Osteocyte (in vitro differentiated cells): ENCODE data around the gene ETS1. TPM values are rescaled to one million over a fixed set of nuclear protein-coding genes. Genes with fewer than 3 reads are reported as not detected.

ENCODE experiments used
- DNase-seq: peaks from one replicate; pipeline ENCODE4 v3.0.0; 2021; ENCODE audit warnings: mixed read lengths; ENCODE audit not compliant: unreplicated experiment; ENCODE audit errors: extremely low spot score
- H3K27ac Mint-ChIP-seq: one replicate; pipeline ENCODE4 v1.8.0; 2021; ENCODE audit warnings: mild to moderate bottlenecking, mixed read lengths; ENCODE audit not compliant: unreplicated experiment
- H3K27me3 Mint-ChIP-seq: one replicate; pipeline ENCODE4 v1.8.0; 2021; ENCODE audit warnings: mixed read lengths; ENCODE audit not compliant: unreplicated experiment
- H3K36me3 Mint-ChIP-seq: one replicate; pipeline ENCODE4 v1.8.0; 2021; ENCODE audit warnings: mixed read lengths; ENCODE audit not compliant: unreplicated experiment
- H3K4me1 Mint-ChIP-seq: one replicate; pipeline ENCODE4 v1.8.0; 2021; ENCODE audit warnings: mixed read lengths; ENCODE audit not compliant: unreplicated experiment
- H3K4me3 Mint-ChIP-seq: one replicate; pipeline ENCODE4 v1.8.0; 2021; ENCODE audit warnings: mild to moderate bottlenecking, moderate library complexity, mixed read lengths; ENCODE audit not compliant: unreplicated experiment
- H3K9me3 Mint-ChIP-seq: one replicate; pipeline ENCODE4 v1.8.0; 2021; ENCODE audit warnings: mixed read lengths; ENCODE audit not compliant: unreplicated experiment
- total RNA-seq: library from RNA; stranded (reverse); gene quantifications from 2 replicates; pipeline ENCODE4 v1.2.1, GENCODE V29; 2021
- TF ChIP-seq, protein P1 (sequence below): fragments of 200-600 bp; sonication (generic); IDR thresholded peaks from 2 replicates; pipeline ENCODE4 v1.5.0; 2021; ENCODE audit warnings: antibody characterized with exemption, mild to moderate bottlenecking, moderate library complexity

Gene ETS1
- total RNA-seq, 1 donor from 2014 or later: 77.9 TPM

DNA sequence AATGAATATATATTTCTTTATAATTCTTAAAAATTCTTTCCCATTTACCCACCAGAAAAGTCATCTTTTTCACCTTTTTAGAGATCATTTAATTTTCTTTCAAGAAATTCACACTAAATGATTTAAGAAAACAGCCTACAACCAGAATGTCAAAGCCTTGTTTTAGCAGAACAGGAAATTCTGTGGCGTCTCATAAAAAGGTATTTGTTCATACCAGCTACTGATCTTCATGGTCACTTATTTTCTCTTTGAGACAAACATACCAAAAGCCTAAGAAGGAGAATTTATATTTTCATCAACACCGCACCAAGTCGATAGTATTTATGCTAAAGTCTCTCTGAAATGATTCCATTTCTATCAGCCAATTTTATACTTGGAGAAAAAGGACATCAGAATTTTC lies 105.3 kb downstream of the ETS1 start:
- Mint-ChIP-seq H3K36me3 (peaks cover 73% of the 10 kb centered on the region), H3K27me3 (no peaks in the 10 kb centered on the region), H3K9me3 (no peaks in the 10 kb centered on the region), H3K4me3 (no peak overlapping the region), H3K4me1 (peaks cover 57% of the 10 kb centered on the region), H3K27ac (peak overlapping the region; percentile 83)
- DNase-seq: no peak
- TF ChIP-seq, protein P1, sequence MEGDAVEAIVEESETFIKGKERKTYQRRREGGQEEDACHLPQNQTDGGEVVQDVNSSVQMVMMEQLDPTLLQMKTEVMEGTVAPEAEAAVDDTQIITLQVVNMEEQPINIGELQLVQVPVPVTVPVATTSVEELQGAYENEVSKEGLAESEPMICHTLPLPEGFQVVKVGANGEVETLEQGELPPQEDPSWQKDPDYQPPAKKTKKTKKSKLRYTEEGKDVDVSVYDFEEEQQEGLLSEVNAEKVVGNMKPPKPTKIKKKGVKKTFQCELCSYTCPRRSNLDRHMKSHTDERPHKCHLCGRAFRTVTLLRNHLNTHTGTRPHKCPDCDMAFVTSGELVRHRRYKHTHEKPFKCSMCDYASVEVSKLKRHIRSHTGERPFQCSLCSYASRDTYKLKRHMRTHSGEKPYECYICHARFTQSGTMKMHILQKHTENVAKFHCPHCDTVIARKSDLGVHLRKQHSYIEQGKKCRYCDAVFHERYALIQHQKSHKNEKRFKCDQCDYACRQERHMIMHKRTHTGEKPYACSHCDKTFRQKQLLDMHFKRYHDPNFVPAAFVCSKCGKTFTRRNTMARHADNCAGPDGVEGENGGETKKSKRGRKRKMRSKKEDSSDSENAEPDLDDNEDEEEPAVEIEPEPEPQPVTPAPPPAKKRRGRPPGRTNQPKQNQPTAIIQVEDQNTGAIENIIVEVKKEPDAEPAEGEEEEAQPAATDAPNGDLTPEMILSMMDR: no peak

DNA sequence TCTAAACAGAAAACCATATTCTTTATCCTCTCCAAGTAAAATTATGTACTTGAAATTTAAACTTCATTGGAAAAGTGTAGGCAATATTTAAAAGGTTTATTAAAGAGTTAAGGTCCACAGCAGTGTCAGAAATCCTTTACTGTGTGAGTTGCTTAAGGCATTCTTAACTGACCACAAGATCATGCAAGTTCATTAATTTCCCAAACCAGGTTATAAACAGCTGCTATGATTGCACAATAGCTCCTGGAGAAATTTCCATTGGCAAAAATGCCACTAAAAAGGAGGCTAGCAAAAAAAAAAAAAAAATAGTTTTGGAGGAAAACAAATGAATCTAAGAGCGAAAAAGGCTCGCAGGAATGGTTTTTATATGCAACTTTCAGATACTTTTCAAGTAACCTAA lies 106.2 kb downstream of the ETS1 start:
- Mint-ChIP-seq H3K27me3 (no peaks in the 10 kb centered on the region), H3K4me3 (no peak overlapping the region), H3K27ac (peak overlapping the region; percentile 83), H3K4me1 (peaks cover 57% of the 10 kb centered on the region), H3K9me3 (no peaks in the 10 kb centered on the region), H3K36me3 (peaks cover 75% of the 10 kb centered on the region)
- no peak for DNase-seq
- TF ChIP-seq, protein P1: no peak

DNA sequence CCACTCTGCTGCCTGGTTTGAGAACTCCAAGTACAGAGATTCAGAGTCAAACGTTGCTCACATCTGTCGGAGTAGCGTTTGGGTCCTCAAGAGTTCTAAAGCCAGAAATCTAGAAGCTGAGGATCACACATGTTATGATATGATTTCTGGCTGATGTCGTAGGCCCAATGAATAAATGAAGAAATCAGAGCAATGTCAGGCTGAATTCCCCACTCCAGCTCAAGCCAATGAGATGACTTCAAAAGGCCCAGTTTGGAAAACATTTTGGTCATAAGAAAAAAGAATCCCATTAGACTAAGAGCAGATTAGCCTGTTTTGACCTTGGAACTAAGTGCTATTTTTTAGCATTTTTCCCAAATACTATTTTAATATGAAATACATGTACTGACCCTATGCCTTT lies 106.7 kb downstream of the ETS1 start:
- Mint-ChIP-seq H3K27me3 (no peaks in the 10 kb centered on the region), H3K36me3 (peaks cover 75% of the 10 kb centered on the region), H3K4me1 (peaks cover 59% of the 10 kb centered on the region), H3K27ac (peak overlapping the region; percentile 83), H3K4me3 (peak overlapping the region; percentile 7), H3K9me3 (no peaks in the 10 kb centered on the region)
- no peak for DNase-seq
- TF ChIP-seq, protein P1: no peak

DNA sequence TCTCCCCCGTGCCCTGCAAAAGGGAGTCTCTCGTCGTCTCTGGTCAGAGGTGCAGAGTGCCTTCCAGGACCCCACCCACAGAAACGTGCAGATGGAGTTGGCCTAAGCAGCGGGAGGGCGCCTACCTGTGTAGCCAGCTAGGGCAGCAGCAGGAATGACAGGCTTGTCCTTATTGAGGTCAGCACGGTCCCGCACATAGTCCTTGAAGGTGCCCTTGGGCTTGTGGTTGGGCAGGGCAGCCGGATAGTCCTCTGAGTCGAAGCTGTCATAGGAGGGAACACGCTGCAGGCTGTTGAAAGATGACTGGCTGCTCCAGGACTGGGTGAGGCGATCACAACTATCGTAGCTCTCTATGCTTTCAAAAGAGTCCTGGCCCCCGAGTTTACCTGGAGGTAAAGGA lies 107.3 kb downstream of the ETS1 start:
- H3K4me3 Mint-ChIP-seq: no peak overlapping the region
- H3K27ac Mint-ChIP-seq: peak overlapping the region; percentile 83
- H3K4me1 Mint-ChIP-seq: peaks cover 62% of the 10 kb centered on the region
- H3K36me3 Mint-ChIP-seq: peaks cover 73% of the 10 kb centered on the region
- H3K9me3 Mint-ChIP-seq: no peaks in the 10 kb centered on the region
- no peaks in the 10 kb centered on the region for H3K27me3 Mint-ChIP-seq
- TF ChIP-seq, protein P1: no peak
- no peak for DNase-seq

DNA sequence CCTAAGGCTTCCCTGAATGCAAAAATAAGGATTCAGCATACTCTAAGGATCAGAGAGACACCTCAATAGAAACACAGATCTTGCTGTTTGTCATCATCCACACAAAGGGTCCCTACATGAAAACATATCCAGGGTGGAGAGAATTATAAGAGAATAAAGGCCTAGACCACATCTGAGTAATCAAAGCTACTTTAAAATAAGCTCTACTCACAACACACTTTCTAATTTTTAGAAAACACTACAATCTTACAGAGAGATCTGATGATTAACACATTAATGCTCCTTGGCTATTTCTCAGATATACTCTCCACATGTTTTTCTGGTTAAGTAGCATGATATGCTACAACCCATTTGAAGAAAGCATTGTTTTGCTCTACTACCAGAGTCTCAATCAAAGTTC lies 108.2 kb downstream of the ETS1 start:
- Mint-ChIP-seq H3K27ac (peak overlapping the region; percentile 83), H3K36me3 (peaks cover 69% of the 10 kb centered on the region)

More for the DNA sequence above, 108.2 kb downstream of the ETS1 start:
- Mint-ChIP-seq H3K9me3 (no peaks in the 10 kb centered on the region), H3K4me1 (peaks cover 71% of the 10 kb centered on the region), H3K4me3 (no peak overlapping the region), H3K27me3 (no peaks in the 10 kb centered on the region)
- DNase-seq: no peak
- TF ChIP-seq, protein P1: no peak
